Activated naive CD4-positive, alpha-beta T cell treated with anti-CD3 and anti-CD28 coated beads for 36 hours (primary cell): Measurements from ENCODE around the gene RXRB. TPM values are rescaled to one million over a fixed set of nuclear protein-coding genes. Genes with fewer than 3 reads are reported as not detected.

ENCODE experiments used
- CTCF ChIA-PET: fragments of 350-600 bp; sonication (Branson Sonifier 250); formaldehyde crosslinking; loops from one replicate; lab custom pipeline; 2021; ENCODE audit warnings: antibody characterized with exemption; lab: Charles Lee
- DNase-seq: peaks from one replicate; pipeline ENCODE4 v3.0.0-alpha.2; 2020
- H3K27ac Mint-ChIP-seq: one replicate; pipeline ENCODE4 v1.8.0; 2021; ENCODE audit warnings: mild to moderate bottlenecking, mixed read lengths
- H3K27me3 Mint-ChIP-seq: one replicate; pipeline ENCODE4 v1.8.0; 2021; ENCODE audit warnings: low read depth, mixed read lengths
- H3K36me3 Mint-ChIP-seq: one replicate; pipeline ENCODE4 v1.8.0; 2021; ENCODE audit warnings: low read depth, mixed read lengths
- H3K4me1 Mint-ChIP-seq: one replicate; pipeline ENCODE4 v1.8.0; 2021; ENCODE audit warnings: low read depth, mixed read lengths
- H3K4me3 Mint-ChIP-seq: one replicate; pipeline ENCODE4 v1.8.0; 2021; ENCODE audit warnings: mild to moderate bottlenecking, moderate library complexity, mixed read lengths
- H3K9me3 Mint-ChIP-seq: one replicate; pipeline ENCODE4 v1.8.0; 2021; ENCODE audit warnings: mixed read lengths
- intact Hi-C: fragments of 100-400 bp; cut with micrococcal nuclease; formaldehyde crosslinking; loops from one replicate; pipeline ENCODE4 v1.15.1; 2023
- total RNA-seq, 2 experiments: library from RNA; stranded (reverse); gene quantifications; one replicate each; pipeline ENCODE4 v1.2.3, GENCODE V29; 2021

Gene RXRB
- total RNA-seq, 2 experiments from 2014 or later = 50.4 to 50.6 TPM

GRCh38 chr6:33181141-33181540 lies 19.3 kb downstream of the RXRB start:
- intact Hi-C loops = no loop called here
- peaks cover 21% of the 10 kb centered on the region for H3K4me1 Mint-ChIP-seq
- H3K9me3 Mint-ChIP-seq = peaks cover 13% of the 10 kb centered on the region
- H3K27me3 Mint-ChIP-seq = no peaks in the 10 kb centered on the region
- CTCF ChIA-PET = no interaction called here
- no peak overlapping the region for H3K27ac Mint-ChIP-seq
- H3K4me3 Mint-ChIP-seq = no peak overlapping the region
- DNase-seq = no peak
- peaks cover 13% of the 10 kb centered on the region for H3K36me3 Mint-ChIP-seq

- H3K9me3 Mint-ChIP-seq = peaks cover 13% of the 10 kb centered on the region
- H3K27me3 Mint-ChIP-seq = no peaks in the 10 kb centered on the region
- H3K4me3 Mint-ChIP-seq = no peak overlapping the region
- H3K36me3 Mint-ChIP-seq = peaks cover 13% of the 10 kb centered on the region
- DNase-seq = no peak
- CTCF ChIA-PET = no interaction called here
- intact Hi-C loops = no loop called here
- no peak overlapping the region for H3K27ac Mint-ChIP-seq
- peaks cover 14% of the 10 kb centered on the region for H3K4me1 Mint-ChIP-seq
These were observed 21.6 kb downstream of the RXRB start for GRCh38 chr6:33178755-33179475.

- Mint-ChIP-seq H3K27me3 (no peaks in the 10 kb centered on the region), H3K27ac (no peak overlapping the region), H3K36me3 (peaks cover 2% of the 10 kb centered on the region), H3K4me3 (no peak overlapping the region), H3K9me3 (peaks cover 2% of the 10 kb centered on the region), H3K4me1 (peaks cover 2% of the 10 kb centered on the region)
- DNase-seq = no peak
- CTCF ChIA-PET = no interaction called here
- intact Hi-C loops = no loop called here
These were observed 22.7 kb downstream of the RXRB start for GRCh38 chr6:33177552-33178446.

GRCh38 chr6:33176906-33177305 lies 23.6 kb downstream of the RXRB start:
- Mint-ChIP-seq H3K9me3 (no peaks in the 10 kb centered on the region), H3K36me3 (no peaks in the 10 kb centered on the region), H3K4me1 (no peaks in the 10 kb centered on the region), H3K27me3 (no peaks in the 10 kb centered on the region), H3K27ac (no peak overlapping the region), H3K4me3 (no peak overlapping the region)
- DNase-seq = no peak
- CTCF ChIA-PET = no interaction called here
- intact Hi-C loops = no loop called here

GRCh38 chr6:33175436-33176069 lies 24.9 kb downstream of the RXRB start:
- no peak for DNase-seq
- intact Hi-C loops = no loop called here
- H3K27me3 Mint-ChIP-seq = no peaks in the 10 kb centered on the region
- H3K9me3 Mint-ChIP-seq = no peaks in the 10 kb centered on the region
- H3K27ac Mint-ChIP-seq = no peak overlapping the region
- H3K4me3 Mint-ChIP-seq = no peak overlapping the region
- H3K4me1 Mint-ChIP-seq = no peaks in the 10 kb centered on the region
- CTCF ChIA-PET = interaction anchor here (0.6 kb wide), 1 partner anchor 169 kb away, joined by 4 read pairs; no protein-coding TSS in a partner anchor
- no peaks in the 10 kb centered on the region for H3K36me3 Mint-ChIP-seq

GRCh38 chr6:33174784-33175183 lies 25.7 kb downstream of the RXRB start:
- intact Hi-C loops = no loop called here
- Mint-ChIP-seq H3K36me3 (no peaks in the 10 kb centered on the region), H3K27me3 (no peaks in the 10 kb centered on the region), H3K27ac (no peak overlapping the region), H3K4me1 (no peaks in the 10 kb centered on the region), H3K4me3 (no peak overlapping the region), H3K9me3 (no peaks in the 10 kb centered on the region)
- no peak for DNase-seq
- CTCF ChIA-PET = interaction anchor here (0.6 to 1.5 kb wide), 2 partner anchors 25 to 170 kb away, joined by 3 to 4 read pairs; no protein-coding TSS in a partner anchor

GRCh38 chr6:33173535-33174180 lies 26.8 kb downstream of the RXRB start:
- CTCF ChIA-PET = interaction anchor here (1.1 to 1.5 kb wide), 4 partner anchors 13 to 50 kb away, joined by 3 read pairs; no protein-coding TSS in a partner anchor

GRCh38 chr6:33172688-33173534 lies 27.6 kb downstream of the RXRB start:
- CTCF ChIA-PET = interaction anchor here (0.6 to 1.5 kb wide), 6 partner anchors 12 to 73 kb away, joined by 3 to 4 read pairs (median 3); no protein-coding TSS in a partner anchor
- Mint-ChIP-seq H3K27ac (no peak overlapping the region), H3K4me1 (no peaks in the 10 kb centered on the region), H3K36me3 (no peaks in the 10 kb centered on the region), H3K4me3 (no peak overlapping the region), H3K9me3 (no peaks in the 10 kb centered on the region), H3K27me3 (no peaks in the 10 kb centered on the region)
- no peak for DNase-seq
- intact Hi-C loops = no loop called here

More at GRCh38 chr6:33173535-33174180, 26.8 kb downstream of the RXRB start:
- Mint-ChIP-seq H3K9me3 (no peaks in the 10 kb centered on the region), H3K27me3 (no peaks in the 10 kb centered on the region), H3K36me3 (no peaks in the 10 kb centered on the region), H3K4me3 (no peak overlapping the region), H3K27ac (no peak overlapping the region), H3K4me1 (no peaks in the 10 kb centered on the region)
- intact Hi-C loops = no loop called here
- no peak for DNase-seq

GRCh38 chr6:33171880-33172687 lies 28.4 kb downstream of the RXRB start:
- intact Hi-C loops = no loop called here
- no peak for DNase-seq
- Mint-ChIP-seq H3K27ac (no peak overlapping the region), H3K36me3 (no peaks in the 10 kb centered on the region), H3K27me3 (no peaks in the 10 kb centered on the region), H3K4me3 (no peak overlapping the region), H3K4me1 (no peaks in the 10 kb centered on the region), H3K9me3 (no peaks in the 10 kb centered on the region)
- CTCF ChIA-PET = interaction anchor here (0.6 to 1.1 kb wide), 2 partner anchors 48 to 72 kb away, joined by 3 to 4 read pairs; no protein-coding TSS in a partner anchor

- Mint-ChIP-seq H3K9me3 (no peaks in the 10 kb centered on the region), H3K36me3 (no peaks in the 10 kb centered on the region), H3K4me1 (no peaks in the 10 kb centered on the region), H3K27me3 (no peaks in the 10 kb centered on the region), H3K27ac (no peak overlapping the region), H3K4me3 (no peak overlapping the region)
- intact Hi-C loops = no loop called here
- DNase-seq = no peak
- CTCF ChIA-PET = no interaction called here
These were observed 29.2 kb downstream of the RXRB start for GRCh38 chr6:33171016-33171879.
